ENCODE measurements around the gene TOMM34.

DNA sequence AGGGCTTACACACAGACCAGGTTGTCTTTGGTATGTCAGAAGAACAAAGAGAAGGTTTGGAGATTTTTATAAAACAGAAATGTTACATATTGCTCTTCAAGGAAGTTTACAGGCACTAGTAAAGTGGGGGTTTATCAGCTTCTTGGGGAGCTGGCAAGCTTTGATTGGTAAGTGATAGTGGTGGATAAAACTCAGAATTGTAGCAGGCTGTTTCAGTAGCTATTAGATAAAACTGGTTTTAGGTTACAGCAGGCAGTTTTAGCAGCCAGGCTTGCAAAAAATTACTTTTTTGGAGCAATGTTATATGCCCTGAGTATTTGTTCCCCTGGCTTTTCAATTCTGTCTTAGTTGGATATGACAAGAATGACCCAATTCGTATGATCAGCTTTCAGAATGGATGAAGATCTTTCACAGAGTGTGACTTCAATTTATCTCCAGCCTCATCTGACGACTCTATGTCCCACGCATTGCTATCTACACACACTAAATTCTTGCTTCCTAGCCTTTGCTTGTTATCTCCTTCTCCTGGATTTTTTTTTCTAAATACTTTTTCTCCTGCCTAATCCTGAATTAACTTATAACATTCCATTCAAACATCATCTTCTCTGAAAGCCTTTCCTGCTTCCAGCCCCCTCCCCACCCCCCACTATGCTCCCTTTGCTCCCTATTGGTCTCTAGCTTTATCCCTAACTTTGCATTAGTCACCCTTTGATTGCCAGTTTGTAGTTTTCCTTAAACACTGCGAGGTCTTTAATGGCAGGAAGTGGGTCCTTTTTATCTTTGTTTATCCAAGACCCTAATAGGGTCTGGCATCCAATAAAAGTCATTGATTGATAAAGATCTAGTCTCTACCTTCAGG, 1.0 kb upstream of the TOMM34 start:
- no peak for TF ChIP-seq YY1 (IDR thresholded peaks at IDR 0.05; ENCODE audit: insufficient read depth, insufficient read length)
- TF ChIP-seq ZNF274 (IDR thresholded peaks at IDR 0.05; ENCODE audit: low read depth, low read length), result no peak

All from NT2/D1 (cell line).